GM20000 (cell line): Measurements from ENCODE around the gene EEF2.
A peak's percentile ranks its signal among the peaks of the same experiment; 100 is the strongest.
"Not testable (repeated sequence)": the region's sequence is repeated elsewhere in the genome, so short reads cannot be mapped to it uniquely, and the experiment has no call there.

Source experiments
- DNase-seq: peaks from one replicate; pipeline ENCODE4 v3.0.0; 2012; ENCODE audit warnings: low spot score
- CTCF ChIP-seq: IDR thresholded peaks from 2 replicates; pipeline ENCODE4 v1.5.1; 2012; ENCODE audit warnings: mild to moderate bottlenecking, control low read depth; ENCODE audit errors: extremely low read depth, missing control alignments

The EEF2 gene

GRCh38 chr19:4007021-4007835 is 22.0 kb upstream of the EEF2 start, which contains the start of gene PIAS4:
Gene PIAS4 (plus strand): TSS chr19:4007736. CDS start chr19:4007761, 25 bp downstream.
- DNase-seq: peak; percentile 100
- TF ChIP-seq CTCF: no peak

- DNase-seq: not testable (repeated sequence)
Measured at GRCh38 chr19:4005436-4005835, 20.2 kb upstream of the EEF2 start.

GRCh38 chr19:4000798-4001197 is 15.5 kb upstream of the EEF2 start:
- not testable (repeated sequence) for DNase-seq

- not testable (repeated sequence) for DNase-seq
Measured at GRCh38 chr19:3998667-3999412, 13.6 kb upstream of the EEF2 start.

- no peak for DNase-seq
- TF ChIP-seq CTCF: no peak
Measured at GRCh38 chr19:3995607-3996006, 10.3 kb upstream of the EEF2 start.

GRCh38 chr19:3990815-3991117 is 5.5 kb upstream of the EEF2 start:
- no peak for TF ChIP-seq CTCF
- no peak for DNase-seq

GRCh38 chr19:3987619-3988371 is 2.5 kb upstream of the EEF2 start:
- peak; percentile 81 for TF ChIP-seq CTCF
- peak; percentile 85 for DNase-seq

- TF ChIP-seq CTCF: peak; percentile 49
- DNase-seq: no peak
Measured at GRCh38 chr19:3986260-3987041, 1.2 kb upstream of the EEF2 start.
